HepG2 (cell line): ENCODE results near the gene XRCC5. TPM values are rescaled to one million over a fixed set of nuclear protein-coding genes. Genes with fewer than 3 reads are reported as not detected.

Experiments
- ARNT ChIP-seq: fragments of 450-650 bp; IDR thresholded peaks from 2 replicates; pipeline ENCODE4 v1.6.1; 2017
- ARNTL ChIP-seq: sonication (generic); formaldehyde crosslinking; IDR thresholded peaks from 2 replicates; pipeline ENCODE4 v1.4.0; 2020; ENCODE audit warnings: mild to moderate bottlenecking, missing genetic modification reagents
- ESRRA ChIP-seq: sonication (generic); formaldehyde crosslinking; IDR thresholded peaks from 2 replicates; pipeline ENCODE4 v1.5.1; 2020; ENCODE audit warnings: mild to moderate bottlenecking, low read depth, missing genetic modification reagents
- HMGA1 ChIP-seq: sonication (generic); formaldehyde crosslinking; conservative IDR thresholded peaks from 2 replicates; pipeline ENCODE4 v1.4.0; 2020; ENCODE audit warnings: missing genetic modification reagents
- HNF4G ChIP-seq, 2 experiments: sonication (generic) in 1 of 2; formaldehyde crosslinking in 1 of 2; IDR thresholded peaks; 2 replicates each; pipeline versions ENCODE4 v1.4.0 to v1.6.1; 2011 to 2020; ENCODE audit warnings: borderline replicate concordance in 2 of 2, low read depth in 2 of 2, mild to moderate bottlenecking in 2 of 2, low read length in 1 of 2, missing genetic modification reagents in 1 of 2, moderate library complexity in 1 of 2
- MTA3 ChIP-seq: sonication (generic); formaldehyde crosslinking; IDR thresholded peaks from 2 replicates; pipeline ENCODE4 v1.4.0; 2020; ENCODE audit warnings: missing genetic modification reagents
- PAX8 ChIP-seq: sonication (generic); formaldehyde crosslinking; IDR thresholded peaks from 2 replicates; pipeline ENCODE4 v1.8.0; 2022; ENCODE audit warnings: mild to moderate bottlenecking, missing genetic modification reagents, borderline replicate concordance
- SIX1 ChIP-seq: sonication (generic); formaldehyde crosslinking; IDR thresholded peaks from 2 replicates; pipeline ENCODE4 v1.4.0; 2020; ENCODE audit warnings: missing genetic modification reagents, borderline replicate concordance
- TCF12 ChIP-seq, 2 experiments: fragments of 450-650 bp in 1 of 2; sonication (generic) in 1 of 2; formaldehyde crosslinking in 1 of 2; IDR thresholded peaks; 2 replicates each; pipeline versions ENCODE4 v1.6.1 to v1.8.0; 2017 to 2022; ENCODE audit warnings: antibody characterized with exemption in 1 of 2, mild to moderate bottlenecking in 1 of 2, missing genetic modification reagents in 1 of 2, moderate library complexity in 1 of 2
- TEF ChIP-seq: sonication (generic); formaldehyde crosslinking; IDR thresholded peaks from 2 replicates; pipeline ENCODE4 v1.5.0; 2020; ENCODE audit warnings: missing genetic modification reagents
- TFDP2 ChIP-seq: sonication (generic); formaldehyde crosslinking; IDR thresholded peaks from 2 replicates; pipeline ENCODE4 v1.4.0; 2020; ENCODE audit warnings: missing genetic modification reagents
- THAP8 ChIP-seq: sonication (generic); formaldehyde crosslinking; IDR thresholded peaks from 2 replicates; pipeline ENCODE4 v1.5.1; 2020; ENCODE audit warnings: missing genetic modification reagents, mild to moderate bottlenecking, borderline replicate concordance
- ZC3H13 ChIP-seq: sonication (generic); formaldehyde crosslinking; IDR thresholded peaks from 2 replicates; pipeline ENCODE4 v1.8.1; 2023; ENCODE audit warnings: mild to moderate bottlenecking, missing genetic modification reagents, moderate library complexity
- ZNF557 ChIP-seq: sonication (generic); formaldehyde crosslinking; IDR thresholded peaks from 2 replicates; pipeline ENCODE4 v1.4.0; 2020; ENCODE audit warnings: missing genetic modification reagents
- ZNF605 ChIP-seq: sonication (generic); formaldehyde crosslinking; IDR thresholded peaks from 2 replicates; pipeline ENCODE4 v1.8.0; 2022; ENCODE audit warnings: mild to moderate bottlenecking, missing genetic modification reagents
- ZNF646 ChIP-seq: sonication (generic); formaldehyde crosslinking; IDR thresholded peaks from 2 replicates; pipeline ENCODE4 v1.9.0; 2021; ENCODE audit warnings: mild to moderate bottlenecking, missing genetic modification reagents
- ZNF83 ChIP-seq: sonication (generic); formaldehyde crosslinking; IDR thresholded peaks from 2 replicates; pipeline ENCODE4 v1.4.0; 2020; ENCODE audit warnings: missing genetic modification reagents, mild to moderate bottlenecking, borderline replicate concordance
- polyA plus RNA-seq, 8 experiments: library from polyadenylated mRNA; depleted of rRNA in 3 of 8; stranded (reverse) in 7 of 8; unstranded in 1 of 8; fragments of >200 nt; fragmentation: Illumina TruSeq in 4 of 8; extraction: Trizol in 4 of 8; gene quantifications; 2 replicates each; pipeline versions ENCODE4 v1.2.1 to v1.2.3, GENCODE V29; 2011 to 2016; ENCODE audit warnings: low read depth in 4 of 8, missing spikeins in 1 of 8, mixed read lengths in 1 of 8; ENCODE audit not compliant: insufficient read depth in 1 of 8
- total RNA-seq, 5 experiments: library from RNA; depleted of rRNA; stranded (reverse); fragments of >200 nt; fragmentation: Illumina TruSeq; extraction: Trizol; gene quantifications; 2 replicates each; pipeline ENCODE4 v1.2.3, GENCODE V29; 2016; ENCODE audit warnings: low read depth in 1 of 5
- TF ChIP-seq, protein P1 (sequence below): sonication (generic); formaldehyde crosslinking; IDR thresholded peaks from 2 replicates; pipeline ENCODE4 v1.8.1; 2023; ENCODE audit warnings: missing genetic modification reagents, mild to moderate bottlenecking, borderline replicate concordance

Gene XRCC5
- total and polyA plus RNA-seq, 2 of the 13 experiments (the other 11 are each of a cell fraction or from before 2014, with no cell fraction given) = 264 to 454 TPM

GRCh38 chr2:216081487-216082116 is 27.5 kb upstream of the XRCC5 start, which contains the start of the genes PECR and TMEM169 (continued):
- no peak for TF ChIP-seq HNF4G (IDR thresholded peaks at IDR 0.05; ENCODE audit: borderline replicate concordance, low read depth, low read length)
- peak; percentile 65; the same call in 1 of the 2 replicates for TF ChIP-seq HNF4G (CRISPR knock-in tag; IDR thresholded peaks at IDR 0.05; ENCODE audit: borderline replicate concordance, low read depth)
- TF ChIP-seq TFDP2 (CRISPR knock-in tag) = peak; percentile 83
- no peak for TF ChIP-seq ZNF557 (CRISPR knock-in tag)
- peak; percentile 98 for TF ChIP-seq ZNF83 (CRISPR knock-in tag)
- peak; percentile 98 for TF ChIP-seq THAP8
- peak; percentile 66; the same call in 1 of the 2 replicates for TF ChIP-seq ZNF646
- peak; percentile 97 for TF ChIP-seq ZC3H13 (CRISPR knock-in tag)
- TF ChIP-seq TCF12 (IDR thresholded peaks at IDR 0.05) = no peak
- TF ChIP-seq TCF12 (CRISPR knock-in tag; IDR thresholded peaks at IDR 0.05) = peak; percentile 73; the same call in 1 of the 2 replicates
- TF ChIP-seq SIX1 (CRISPR knock-in tag) = no peak
- peak; percentile 99 for TF ChIP-seq ZNF605 (CRISPR knock-in tag)
- TF ChIP-seq ESRRA (CRISPR knock-in tag) = peak; percentile 88
- TF ChIP-seq MTA3 = no peak
- TF ChIP-seq ARNTL (CRISPR knock-in tag) = peak; percentile 91
- peak; percentile 65 for TF ChIP-seq TEF
- TF ChIP-seq PAX8 (CRISPR knock-in tag) = peak; percentile 89
- no peak for TF ChIP-seq ARNT
- TF ChIP-seq, protein P1, sequence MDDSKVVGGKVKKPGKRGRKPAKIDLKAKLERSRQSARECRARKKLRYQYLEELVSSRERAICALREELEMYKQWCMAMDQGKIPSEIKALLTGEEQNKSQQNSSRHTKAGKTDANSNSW (CRISPR knock-in tag) = peak; percentile 90
- no peak for TF ChIP-seq HMGA1 (CRISPR knock-in tag)
